Transverse colon (tissue), 4 donors: Measurements from ENCODE around the gene REG3G.

ENCODE experiments used
- EP300 ChIP-seq: sonication (generic); formaldehyde crosslinking; IDR thresholded peaks from one replicate; pipeline ENCODE4 v1.6.1; 2017; ENCODE audit warnings: antibody characterized with exemption, low read depth
- POLR2A ChIP-seq: fragments of 450-650 bp; IDR thresholded peaks from one replicate; pipeline ENCODE4 v1.6.1; 2016; ENCODE audit warnings: antibody characterized with exemption, mild to moderate bottlenecking, moderate library complexity
- POLR2AphosphoS5 ChIP-seq, 3 donors: sonication (generic); formaldehyde crosslinking; IDR thresholded peaks; one replicate each; pipeline ENCODE4 v1.6.1; 2016; ENCODE audit warnings: antibody characterized with exemption in 3 of 3
- TF ChIP-seq, protein P1 (sequence below), 5 experiments: fragments of 200-600 bp in 3 of 5; fragments of 450-650 bp in 2 of 5; sonication (generic) in 3 of 5; IDR thresholded peaks; 1 replicate in 2 of 5; 2 replicates in 3 of 5; pipeline ENCODE4 v1.5.1; 2016 to 2017; ENCODE audit warnings: antibody characterized with exemption in 5 of 5, inconsistent platforms in 3 of 5, mild to moderate bottlenecking in 2 of 5, moderate library complexity in 1 of 5

DNA sequence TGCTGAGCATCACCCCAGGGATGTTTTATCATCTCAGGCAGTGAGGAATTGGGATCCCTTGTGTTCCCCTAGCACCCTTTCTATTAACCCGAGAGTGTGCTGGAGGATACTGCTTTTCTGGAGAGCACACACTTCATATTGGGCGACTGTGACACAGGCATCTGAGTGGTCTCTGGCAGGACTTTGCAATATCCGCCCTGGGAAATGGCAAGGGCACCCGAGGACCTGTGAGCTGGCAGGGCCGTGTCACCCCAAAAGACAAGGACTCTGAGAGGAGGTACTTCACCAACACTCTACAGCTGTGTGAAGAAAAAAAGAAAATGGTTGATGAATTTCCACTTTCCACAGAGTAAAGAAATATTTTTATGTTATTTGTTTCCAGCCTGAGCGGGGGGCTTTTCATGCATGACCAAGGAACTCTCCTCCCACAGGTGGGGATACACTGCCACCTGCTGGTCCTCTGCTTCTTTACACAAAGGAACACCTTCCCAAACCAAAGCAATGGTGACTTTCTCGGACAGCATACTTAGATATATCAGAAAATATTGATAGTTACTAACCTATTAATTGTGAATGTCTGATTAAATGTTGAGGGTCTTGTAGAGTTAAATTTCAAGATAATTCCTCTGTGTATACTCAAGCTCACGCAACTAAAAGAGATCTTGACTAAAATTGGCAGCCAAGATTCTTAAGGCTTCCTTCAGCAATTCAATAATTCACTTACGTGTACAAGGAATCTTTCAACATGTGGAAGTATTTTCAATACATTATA lies 45.9 kb upstream of the REG3G start:
- TF ChIP-seq, protein P1, sequence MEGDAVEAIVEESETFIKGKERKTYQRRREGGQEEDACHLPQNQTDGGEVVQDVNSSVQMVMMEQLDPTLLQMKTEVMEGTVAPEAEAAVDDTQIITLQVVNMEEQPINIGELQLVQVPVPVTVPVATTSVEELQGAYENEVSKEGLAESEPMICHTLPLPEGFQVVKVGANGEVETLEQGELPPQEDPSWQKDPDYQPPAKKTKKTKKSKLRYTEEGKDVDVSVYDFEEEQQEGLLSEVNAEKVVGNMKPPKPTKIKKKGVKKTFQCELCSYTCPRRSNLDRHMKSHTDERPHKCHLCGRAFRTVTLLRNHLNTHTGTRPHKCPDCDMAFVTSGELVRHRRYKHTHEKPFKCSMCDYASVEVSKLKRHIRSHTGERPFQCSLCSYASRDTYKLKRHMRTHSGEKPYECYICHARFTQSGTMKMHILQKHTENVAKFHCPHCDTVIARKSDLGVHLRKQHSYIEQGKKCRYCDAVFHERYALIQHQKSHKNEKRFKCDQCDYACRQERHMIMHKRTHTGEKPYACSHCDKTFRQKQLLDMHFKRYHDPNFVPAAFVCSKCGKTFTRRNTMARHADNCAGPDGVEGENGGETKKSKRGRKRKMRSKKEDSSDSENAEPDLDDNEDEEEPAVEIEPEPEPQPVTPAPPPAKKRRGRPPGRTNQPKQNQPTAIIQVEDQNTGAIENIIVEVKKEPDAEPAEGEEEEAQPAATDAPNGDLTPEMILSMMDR (IDR thresholded peaks at IDR 0.05): peak; percentile 35 to 65 (median 61)
- TF ChIP-seq POLR2A (no peak), POLR2AphosphoS5 (IDR thresholded peaks at IDR 0.05) (no peak), EP300 (no peak)
